ENCODE data around the gene TBC1D12.
"Not testable (repeated sequence)": the region's sequence is repeated elsewhere in the genome, so short reads cannot be mapped to it uniquely, and the experiment has no call there.

TBC1D12 gene

DNA sequence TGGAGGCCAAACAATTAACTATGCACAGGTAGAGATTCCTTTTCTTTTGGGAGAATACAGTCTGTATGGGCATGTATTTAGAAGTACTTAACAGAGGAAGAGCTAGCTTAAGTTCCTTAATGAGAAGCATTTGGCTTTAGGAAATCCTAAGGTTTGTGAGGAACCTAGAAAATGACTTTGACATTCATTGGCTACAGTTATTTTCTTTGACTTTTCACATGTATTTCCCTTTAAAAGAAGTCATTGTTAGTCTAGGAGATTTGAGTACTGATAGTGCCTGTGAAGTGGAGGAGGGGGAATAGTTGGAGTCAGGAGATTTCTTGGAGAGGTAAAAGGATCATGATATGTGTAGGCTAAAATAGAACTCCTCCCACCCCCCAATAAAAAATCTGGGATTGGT is 146.9 kb downstream of the TBC1D12 start:
- no peak for DNase-seq

DNA sequence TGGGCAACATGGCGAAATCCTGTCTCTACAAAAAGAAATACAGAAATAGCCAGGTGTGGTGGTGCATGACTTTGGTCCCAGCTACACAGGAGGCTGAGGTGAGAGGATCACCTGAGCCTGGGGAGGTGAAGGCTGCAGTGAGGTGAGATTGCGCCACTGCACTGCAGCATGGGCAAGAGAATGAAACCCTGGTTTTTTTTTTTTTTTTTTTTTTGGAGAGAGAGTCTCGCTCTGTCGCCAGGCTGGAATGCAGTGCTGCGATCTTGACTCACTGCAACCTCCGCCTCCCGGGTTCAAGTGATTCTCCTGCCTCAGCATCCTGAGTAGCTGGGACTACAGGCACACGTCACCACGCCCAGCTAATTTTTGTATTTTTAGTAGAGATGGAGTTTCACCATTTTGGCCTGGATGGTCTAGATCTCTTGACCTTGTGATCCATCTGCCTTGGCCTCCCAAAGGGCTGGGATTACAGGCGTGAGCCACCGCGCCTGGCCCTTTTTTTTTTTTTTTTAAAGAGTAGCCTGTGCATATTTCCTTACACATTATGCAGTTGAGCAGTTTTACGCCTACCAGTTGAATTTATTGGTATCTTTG is 165.5 kb downstream of the TBC1D12 start:
- DNase-seq, result not testable (repeated sequence)

GRCh38 chr10:94571081-94571480 is 168.7 kb downstream of the TBC1D12 start:
- DNase-seq, result no peak

GRCh38 chr10:94571528-94571927 is 169.2 kb downstream of the TBC1D12 start:
- no peak for DNase-seq

DNA sequence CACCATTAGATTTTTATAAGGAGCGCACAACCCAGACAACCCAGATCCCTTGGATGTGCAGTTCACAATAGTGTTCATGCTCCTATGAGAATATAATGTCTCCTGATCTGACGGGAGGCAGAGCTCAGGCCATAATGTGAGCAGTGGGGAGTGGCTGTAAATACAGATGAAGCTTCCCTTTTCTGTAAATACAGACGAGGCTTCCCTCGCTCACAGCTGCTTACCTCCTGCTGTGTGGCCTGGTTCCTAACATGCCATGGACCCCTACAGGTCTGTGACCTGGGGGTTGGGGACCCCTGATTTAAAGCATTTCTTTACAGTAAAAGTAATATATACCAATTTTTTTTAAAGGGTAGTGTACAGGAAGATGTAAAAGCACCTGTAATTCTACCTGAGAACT is 176.4 kb downstream of the TBC1D12 start:
- no peak for DNase-seq

DNA sequence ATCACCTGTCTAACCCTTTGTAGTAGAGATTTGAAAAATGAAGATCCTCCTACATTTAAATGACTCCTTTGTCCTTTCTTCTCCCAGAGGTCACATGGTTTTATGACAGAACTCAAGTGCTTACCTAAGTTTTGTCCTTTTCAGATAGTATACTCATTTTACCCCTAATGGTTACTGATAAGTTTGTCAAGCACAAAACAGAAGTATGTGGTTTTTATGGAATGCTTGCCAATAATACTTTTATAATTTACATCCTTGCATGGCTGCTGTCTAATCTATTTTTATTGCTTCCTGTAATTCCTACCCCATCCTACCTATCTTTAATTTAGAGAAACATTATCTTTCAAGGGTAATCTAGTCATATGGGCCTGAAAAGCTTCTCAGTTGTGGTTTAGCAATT is 180.8 kb downstream of the TBC1D12 start:
- DNase-seq, result no peak

Measured in activated effector memory CD4-positive, alpha-beta T cell treated with Interleukin-2 at 50 U/mL for 16 hours (primary cell).